HepG2 (cell line): Measurements from ENCODE around the gene CEACAM8. TPM values are rescaled to one million over a fixed set of nuclear protein-coding genes. Genes with fewer than 3 reads are reported as not detected.

ENCODE experiments used
- ATAC-seq: fragments of 200-7000 bp; cut with Tn5 transposase; 3 replicates; pipeline ENCODE4 v1.9.1; 2020; ENCODE audit warnings: mild to moderate bottlenecking, moderate library complexity
- BruUV-seq: library from RNA; stranded (reverse); fragments of 400-500 nt; replicated peaks from 2 replicates; lab custom pipeline; 2021; lab: Mats Ljungman, UMichigan
- CTCF ChIA-PET: fragments of 300-600 bp; formaldehyde crosslinking; extraction: SDS; loops from one replicate; lab custom pipeline; 2021; ENCODE audit warnings: low total read pairs, inconsistent platforms, low intra/inter-chr PET ratio; lab: Yijun Ruan, JAX
- POLR2A ChIA-PET: fragments of 350-600 bp; sonication (Branson Sonifier 250); formaldehyde crosslinking; loops from one replicate; lab custom pipeline; 2020; ENCODE audit warnings: antibody characterized with exemption, inconsistent platforms; lab: Yijun Ruan, JAX
- DNase-seq: peaks from one replicate; pipeline ENCODE4 v3.0.0-alpha.2; 2015; ENCODE audit warnings: low spot score
- FAIRE-seq: peaks from 3 replicates; lab custom pipeline; 2011; peaks lifted over from hg19 to GRCh38; lab: Jason Lieb, UNC
- H2AFZ ChIP-seq: one replicate; pipeline ENCODE4 v1.6.1; 2011; ENCODE audit warnings: low read length, inconsistent platforms
- H3K27ac ChIP-seq: fragments of 300-600 bp; 3 replicates; pipeline ENCODE4 v1.8.0; 2011; ENCODE audit warnings: mixed run types, mild to moderate bottlenecking, mixed read lengths, low read length, inconsistent platforms; ENCODE audit not compliant: insufficient read depth; ENCODE audit errors: extremely low read length
- H3K27me3 ChIP-seq, 2 experiments: fragments of 200-600 bp in 1 of 2; 2 replicates in 1 of 2; 3 replicates in 1 of 2; pipeline versions ENCODE4 v1.6.0 to v1.8.0; 2011; ENCODE audit warnings: low read length in 2 of 2, mild to moderate bottlenecking in 2 of 2, moderate library complexity in 2 of 2, inconsistent platforms in 1 of 2; ENCODE audit not compliant: insufficient read depth in 2 of 2, control insufficient read depth in 1 of 2
- H3K36me3 ChIP-seq, 2 experiments: fragments of 200-600 bp in 1 of 2; replicated peaks in 1 of 2; 2 replicates in 1 of 2; 3 replicates in 1 of 2; pipeline versions ENCODE4 v1.5.1 to v1.8.0; 2011; ENCODE audit warnings: low read length in 2 of 2, inconsistent platforms in 1 of 2; ENCODE audit not compliant: insufficient read depth in 2 of 2, control insufficient read depth in 1 of 2
- H3K4me1 ChIP-seq: 2 replicates; pipeline ENCODE4 v1.5.1; 2012; ENCODE audit warnings: low read length, inconsistent platforms; ENCODE audit not compliant: insufficient read depth
- H3K4me2 ChIP-seq: 2 replicates; pipeline ENCODE4 v1.6.0; 2011; ENCODE audit warnings: low read depth, low read length, inconsistent platforms
- H3K4me3 ChIP-seq, 3 experiments: fragments of 200-600 bp in 1 of 3; sonication (generic), shearing (Covaris generic) in 1 of 3; replicated peaks in 1 of 3; 2 replicates each; pipeline ENCODE4 v1.5.1; 2011 to 2016; ENCODE audit warnings: low read length in 3 of 3, inconsistent platforms in 2 of 3, low read depth in 2 of 3, mild to moderate bottlenecking in 2 of 3, control low read depth in 1 of 3, mixed read lengths in 1 of 3; ENCODE audit not compliant: insufficient read depth in 1 of 3
- H3K79me2 ChIP-seq: one replicate; pipeline ENCODE4 v1.6.1; 2011; ENCODE audit warnings: low read length, inconsistent platforms; ENCODE audit not compliant: insufficient read depth
- H3K9ac ChIP-seq: 2 replicates; pipeline ENCODE4 v1.6.0; 2011; ENCODE audit warnings: mild to moderate bottlenecking, low read depth, low read length, inconsistent platforms; ENCODE audit not compliant: insufficient read depth
- H3K9me3 ChIP-seq: 2 replicates; pipeline ENCODE4 v1.5.1; 2012; ENCODE audit warnings: mild to moderate bottlenecking, low read length
- H4K20me1 ChIP-seq: 2 replicates; pipeline ENCODE4 v1.6.0; 2011; ENCODE audit warnings: inconsistent platforms, mild to moderate bottlenecking, low read length, moderate library complexity; ENCODE audit not compliant: insufficient read depth
- BCL3 ChIP-seq: sonication (generic); formaldehyde crosslinking; IDR thresholded peaks from 2 replicates; pipeline ENCODE4 v1.5.1; 2020; ENCODE audit warnings: mild to moderate bottlenecking, missing genetic modification reagents, moderate library complexity
- CEBPZ ChIP-seq: IDR thresholded peaks from 2 replicates; pipeline ENCODE4 v1.6.1; 2012; ENCODE audit warnings: low read length, improper control_type of control experiment
- EHMT2 ChIP-seq: fragments of 200-600 bp; sonication (generic); IDR thresholded peaks from 2 replicates; pipeline ENCODE4 v1.7.0; 2017; ENCODE audit warnings: antibody characterized with exemption, low read depth, low read length, borderline replicate concordance
- YY1 ChIP-seq: IDR thresholded peaks from 2 replicates; pipeline ENCODE4 v1.6.1; 2011; ENCODE audit warnings: low read length, low read depth, moderate library complexity, mild to moderate bottlenecking; ENCODE audit not compliant: insufficient read depth, insufficient replicate concordance
- ZNF556 ChIP-seq: sonication (generic); formaldehyde crosslinking; IDR thresholded peaks from 2 replicates; pipeline ENCODE4 v1.4.0; 2020; ENCODE audit warnings: mild to moderate bottlenecking, missing genetic modification reagents, borderline replicate concordance
- WGBS: methylation state at CpG from one replicate; pipeline ENCODE4 v1.1.6; 2017; ENCODE audit warnings: low lambda C conversion rate; 5-methylcytosine and 5-hydroxymethylcytosine counted together
- in situ Hi-C: cut with HindIII; loops from 2 replicates; pipeline ENCODE4 v1.10.0; 2017; ENCODE audit warnings: low pct_unique_long_range_greater_than_20kb; ENCODE audit not compliant: extremely low pct_ligation_motif_present
- intact Hi-C: fragments of 100-400 bp; cut with micrococcal nuclease; formaldehyde crosslinking; loops from one replicate; pipeline ENCODE4 v1.10.0; 2022; ENCODE audit not compliant: unreplicated experiment
- polyA plus RNA-seq, 8 experiments: library from polyadenylated mRNA; depleted of rRNA in 3 of 8; stranded (reverse) in 7 of 8; unstranded in 1 of 8; fragments of >200 nt; fragmentation: Illumina TruSeq in 4 of 8; extraction: Trizol in 4 of 8; gene quantifications; 2 replicates each; pipeline versions ENCODE4 v1.2.1 to v1.2.3, GENCODE V29; 2011 to 2016; ENCODE audit warnings: low read depth in 4 of 8, missing spikeins in 1 of 8, mixed read lengths in 1 of 8; ENCODE audit not compliant: insufficient read depth in 1 of 8
- total RNA-seq, 5 experiments: library from RNA; depleted of rRNA; stranded (reverse); fragments of >200 nt; fragmentation: Illumina TruSeq; extraction: Trizol; gene quantifications; 2 replicates each; pipeline ENCODE4 v1.2.3, GENCODE V29; 2016; ENCODE audit warnings: low read depth in 1 of 5

The CEACAM8 gene
- total and polyA plus RNA-seq, 2 of the 13 experiments (the other 11 are each of a cell fraction or from before 2014, with no cell fraction given) = not detected

GRCh38 chr19:42552086-42553065, 42.3 kb downstream of the CEACAM8 start:
- H3K4me2 ChIP-seq = peak overlapping the region; percentile 50
- no peak for TF ChIP-seq BCL3 (CRISPR knock-in tag)
- no peak for TF ChIP-seq ZNF556 (CRISPR knock-in tag)
- no peak for TF ChIP-seq YY1
- TF ChIP-seq CEBPZ = no peak
- no peak for TF ChIP-seq EHMT2
- no peak for FAIRE-seq
- in situ Hi-C loops (no loop called here), intact Hi-C loops (no loop called here)
- DNase-seq = no peak
- H4K20me1 ChIP-seq = no peaks in the 10 kb centered on the region
- CTCF ChIA-PET = no interaction called here
- no peaks in the 10 kb centered on the region for H3K79me2 ChIP-seq
- 0 out of 2 replicates have a peak overlapping the region, but pooled peaks have one; percentile 3 for H3K9ac ChIP-seq
- 36% methylated on average over 7 of the region's 8 CpGs for WGBS
- peak overlapping the region in 1 of 3 experiments; percentile 15; a peak in 1 of 6 replicates for H3K4me3 ChIP-seq
- H3K27me3 ChIP-seq = peaks cover 0 to 7% of the 10 kb centered on the region in 2 experiments; a peak in 1 of 5 replicates
- H2AFZ ChIP-seq = no peak overlapping the region
- POLR2A ChIA-PET = interaction anchor here (0.6 to 1.5 kb wide), 3 partner anchors 24 to 114 kb away, joined by 3 to 5 read pairs (median 3); partner anchors contain the start of gene CEACAM1
- peaks cover 9% of the 10 kb centered on the region for H3K9me3 ChIP-seq
- no peak overlapping the region for H3K27ac ChIP-seq
- ATAC-seq = peak; percentile 21; the same call in 1 of the 3 replicates
- H3K36me3 ChIP-seq = no peaks in the 10 kb centered on the region
- H3K4me1 ChIP-seq = peaks cover 60% of the 10 kb centered on the region
- BruUV-seq = no TSS peak
